Kidney glomerular epithelial cell (primary cell): ENCODE measurements around the gene GDI2.
"Not testable (repeated sequence)": the region's sequence is repeated elsewhere in the genome, so short reads cannot be mapped to it uniquely, and the experiment has no call there.

ENCODE experiments used
- DNase-seq: peaks from one replicate; lab custom pipeline; 2025; lab: John Stamatoyannopoulos, UW

GDI2 gene

DNA sequence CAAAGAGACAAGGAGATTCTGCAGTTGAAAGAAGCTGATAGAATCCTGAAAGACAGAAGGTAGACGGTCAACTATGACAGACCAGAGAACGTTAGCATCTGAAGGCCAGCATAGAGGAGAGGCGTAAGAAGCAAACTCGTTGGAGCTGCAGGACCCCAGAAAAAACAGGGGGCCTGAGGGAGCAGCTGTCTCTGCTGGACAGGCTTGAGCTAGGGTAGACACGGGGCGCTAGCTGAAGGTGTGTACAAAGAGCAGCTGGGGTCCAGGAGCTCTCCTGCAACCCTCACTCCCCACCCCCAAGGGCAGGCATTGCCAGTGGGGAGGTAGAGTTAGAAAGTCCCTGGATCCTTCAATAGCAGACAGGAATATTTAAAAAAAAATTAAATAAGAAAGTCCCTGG, 14.6 kb upstream of the GDI2 start:
- DNase-seq, result no peak

- DNase-seq, result not testable (repeated sequence)
These were observed 13.3 kb upstream of the GDI2 start for GRCh38 chr10:5826511-5826910.

DNA sequence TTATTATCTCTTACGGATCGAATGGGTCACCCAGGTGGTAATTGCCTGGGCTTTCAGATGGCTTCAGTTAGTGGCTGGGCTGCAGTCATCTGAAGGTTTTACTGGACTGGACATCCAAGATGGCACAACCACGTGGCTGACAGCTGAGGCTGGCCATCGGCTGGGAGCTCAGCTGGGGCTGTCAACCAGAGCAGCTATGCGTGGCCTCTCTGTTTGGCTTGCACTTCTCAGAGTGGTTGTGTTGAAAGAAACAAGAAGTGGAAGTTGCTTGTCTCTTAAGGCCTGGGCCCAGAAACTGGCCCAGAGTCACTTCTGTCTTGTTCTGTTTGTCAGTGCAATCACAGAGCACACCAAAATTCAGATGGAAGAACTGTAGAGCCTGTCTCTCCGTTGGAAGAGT, 5.7 kb upstream of the GDI2 start:
- DNase-seq, result no peak

GRCh38 chr10:5818048-5818331, 4.8 kb upstream of the GDI2 start:
- DNase-seq, result no peak

DNA sequence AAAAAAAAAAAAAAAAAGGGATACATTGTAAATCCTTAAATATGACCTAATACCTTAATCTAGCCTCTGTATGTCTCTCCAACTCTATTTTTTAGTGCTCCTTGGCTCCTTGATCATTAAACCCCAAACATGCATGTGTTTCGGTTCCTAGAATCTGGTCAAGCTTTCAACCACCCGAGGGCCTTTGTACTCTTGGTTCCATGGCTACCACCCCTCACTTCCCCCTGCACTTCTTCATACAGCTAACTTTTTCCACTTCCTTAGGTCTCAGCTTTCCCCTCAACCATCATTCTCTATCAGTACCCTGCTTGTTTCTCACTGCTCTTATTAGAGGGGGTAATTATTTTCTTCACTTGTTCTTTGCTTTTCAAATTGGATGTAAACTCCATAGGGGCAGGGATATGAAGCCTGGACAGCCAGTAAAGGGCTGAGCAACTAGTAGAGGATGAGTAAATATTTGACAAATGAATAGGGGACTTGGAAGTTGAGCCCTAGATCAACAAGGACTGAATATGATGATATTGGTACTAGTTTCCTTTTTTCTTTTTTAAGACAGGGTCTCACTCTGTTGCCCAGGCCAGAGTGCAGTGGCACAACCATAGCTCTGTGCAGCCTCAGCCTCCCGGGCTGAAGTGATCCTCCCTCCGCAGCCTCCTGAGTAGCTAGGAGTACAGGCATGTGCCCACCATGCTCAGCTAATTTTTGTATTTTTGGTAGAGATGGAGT, 4.3 kb upstream of the GDI2 start:
- no peak for DNase-seq

- DNase-seq, result no peak
These were observed 2.9 kb upstream of the GDI2 start for GRCh38 chr10:5816170-5816569.

GRCh38 chr10:5814110-5815107, 1.2 kb upstream of the GDI2 start:
- no peak for DNase-seq

DNA sequence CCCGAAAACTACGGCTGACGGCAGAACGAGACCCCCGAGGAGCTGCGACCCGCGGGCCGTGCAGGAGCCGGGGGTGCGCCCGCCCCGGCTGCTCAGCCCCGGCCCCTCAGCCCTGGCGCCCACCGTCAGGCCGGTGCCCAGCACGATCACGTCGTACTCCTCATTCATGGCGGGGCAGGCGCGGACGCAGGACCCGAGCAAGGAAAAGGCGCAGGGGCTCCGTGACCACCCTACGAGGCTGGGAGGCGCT, 218 bp downstream of the GDI2 start:
- DNase-seq, result no peak

GRCh38 chr10:5812283-5813090, 747 bp downstream of the GDI2 start:
- DNase-seq, result no peak

DNA sequence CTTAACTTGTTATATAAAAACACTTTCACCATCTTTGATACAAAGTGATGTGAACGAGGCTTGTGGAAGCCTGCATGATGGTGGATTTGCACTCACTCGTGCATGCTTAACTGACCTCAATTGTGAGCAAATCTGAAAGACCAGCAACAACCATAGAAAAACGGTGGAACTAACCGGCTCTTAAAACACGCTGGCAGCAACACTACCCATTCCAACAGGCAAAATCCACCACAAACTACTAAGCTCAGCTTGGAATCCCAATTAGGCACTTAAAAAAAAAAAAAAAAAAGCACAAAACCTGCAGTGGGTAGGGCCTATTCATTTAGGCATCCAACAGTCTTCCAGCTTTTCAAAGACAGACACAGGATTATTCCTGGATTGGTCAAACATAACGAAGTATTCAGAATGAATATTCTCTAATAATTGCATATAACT, 1.8 kb downstream of the GDI2 start:
- DNase-seq, result no peak

DNA sequence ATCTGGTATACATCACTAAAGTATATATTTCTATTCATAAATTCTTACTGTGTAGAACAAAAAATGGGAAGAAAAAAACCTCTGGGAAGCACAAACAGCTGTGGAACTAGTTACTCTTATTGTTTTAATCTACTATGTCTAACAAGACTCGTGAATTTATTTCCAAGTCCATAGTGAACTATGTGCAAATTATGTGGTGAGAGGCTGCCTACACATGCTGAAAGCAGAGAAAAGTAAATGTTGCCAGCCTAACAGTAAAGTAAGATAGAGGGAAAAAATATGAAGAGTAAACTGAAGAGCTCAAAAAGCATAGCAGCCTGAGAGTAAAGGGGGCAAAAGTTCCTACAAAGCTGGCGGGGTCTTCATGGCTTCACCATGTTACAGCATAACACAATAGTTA, 3.0 kb downstream of the GDI2 start:
- no peak for DNase-seq

DNA sequence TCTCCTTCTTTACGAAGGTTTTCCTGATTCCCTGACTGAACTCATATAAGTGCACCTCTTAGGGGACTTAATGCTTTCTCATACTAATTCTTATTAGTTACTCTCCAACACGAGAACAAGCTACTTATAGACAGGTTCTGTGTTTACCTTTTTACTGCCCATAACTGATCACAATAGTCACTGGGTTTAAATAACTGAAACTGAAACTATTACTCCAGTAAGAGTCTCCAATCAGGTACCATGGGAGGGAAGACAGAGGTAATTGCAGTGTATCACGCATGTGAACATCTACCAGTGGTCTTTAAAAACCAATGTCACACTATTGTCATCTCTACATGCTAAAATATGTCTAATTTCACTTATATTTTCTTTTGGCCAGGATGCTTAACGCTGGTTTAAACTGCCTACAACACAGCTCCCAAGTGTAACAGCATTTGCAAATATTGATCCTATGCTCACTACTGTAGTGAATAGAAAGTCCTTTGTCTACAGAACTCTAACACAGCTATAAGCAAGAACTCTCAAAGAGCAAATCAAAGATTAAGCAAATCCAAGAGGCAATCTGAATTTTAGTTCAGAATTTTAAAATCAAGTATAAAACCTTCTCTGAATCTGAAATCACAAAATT, 3.6 kb downstream of the GDI2 start:
- no peak for DNase-seq

DNA sequence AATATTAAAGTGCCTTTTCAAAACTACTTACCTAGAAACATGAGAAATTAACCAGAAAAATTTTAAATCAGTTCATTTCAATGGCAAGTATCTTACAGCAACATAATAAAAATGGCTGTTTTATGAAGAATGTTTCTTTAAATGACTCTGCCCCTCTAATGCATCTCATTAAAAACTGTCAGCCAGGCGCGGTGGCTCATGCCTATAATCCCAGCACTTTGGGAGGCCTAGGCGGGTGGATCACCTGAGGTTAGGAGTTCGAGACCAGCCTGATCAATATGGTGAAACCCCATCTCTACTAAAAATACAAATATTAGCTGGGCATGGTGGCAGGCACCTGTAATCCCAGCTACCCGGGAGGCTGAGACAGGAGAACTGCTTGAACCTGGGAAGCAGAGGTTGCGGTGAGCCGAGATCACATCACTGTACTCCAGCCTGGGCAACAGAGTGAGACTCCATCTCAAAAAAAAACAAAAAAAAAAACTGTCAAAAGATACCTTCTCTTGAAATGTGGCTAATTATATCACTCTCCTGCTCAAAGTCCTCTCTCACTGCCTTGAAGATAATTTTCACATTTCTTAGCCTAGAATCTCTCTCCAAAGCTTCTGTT, 4.3 kb downstream of the GDI2 start:
- DNase-seq, result not testable (repeated sequence)

- DNase-seq, result no peak
These were observed 6.5 kb downstream of the GDI2 start for GRCh38 chr10:5806745-5807144.

- DNase-seq, result no peak
These were observed 7.5 kb downstream of the GDI2 start for GRCh38 chr10:5805711-5806110.

GRCh38 chr10:5805260-5805659, 8.0 kb downstream of the GDI2 start:
- no peak for DNase-seq

DNA sequence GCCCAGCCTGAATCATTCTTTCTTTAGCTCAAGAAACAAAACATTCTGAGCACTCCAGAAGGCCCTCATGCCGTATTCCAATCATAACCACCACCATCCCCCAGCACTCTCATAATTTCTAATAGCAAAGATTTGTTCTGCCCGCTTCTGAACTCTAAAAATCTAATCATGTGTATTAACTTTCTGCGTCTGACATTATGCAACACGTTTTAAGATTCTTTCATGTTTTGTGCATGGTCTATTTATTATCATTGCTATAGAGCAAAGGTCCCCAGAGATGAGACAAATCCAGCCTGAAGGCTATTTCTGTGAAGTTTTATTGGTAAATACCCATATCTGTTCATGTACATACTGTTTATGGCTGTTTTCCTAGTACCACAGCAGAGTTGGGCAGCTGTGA, 8.8 kb downstream of the GDI2 start:
- DNase-seq, result no peak

DNA sequence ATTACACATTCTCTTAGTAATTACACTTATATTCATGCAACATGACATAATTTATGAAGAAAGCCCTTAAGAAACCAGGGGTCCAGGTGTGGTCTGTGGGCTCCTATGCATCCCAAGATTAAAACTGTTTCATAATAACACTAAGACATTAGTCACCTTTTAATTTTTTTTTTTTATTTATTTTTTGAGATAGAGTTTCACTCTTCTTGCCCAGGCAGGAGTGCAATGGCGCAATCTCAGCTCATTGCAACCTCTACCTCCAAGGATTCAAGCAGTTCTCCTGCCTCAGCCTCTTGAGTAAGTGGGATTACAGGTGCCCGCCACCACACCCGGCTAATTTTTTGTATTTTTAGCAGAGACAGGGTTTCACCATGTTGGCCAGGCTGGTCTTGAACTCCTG, 12.5 kb downstream of the GDI2 start:
- DNase-seq, result no peak

GRCh38 chr10:5794236-5794635, 19.0 kb downstream of the GDI2 start:
- no peak for DNase-seq

DNA sequence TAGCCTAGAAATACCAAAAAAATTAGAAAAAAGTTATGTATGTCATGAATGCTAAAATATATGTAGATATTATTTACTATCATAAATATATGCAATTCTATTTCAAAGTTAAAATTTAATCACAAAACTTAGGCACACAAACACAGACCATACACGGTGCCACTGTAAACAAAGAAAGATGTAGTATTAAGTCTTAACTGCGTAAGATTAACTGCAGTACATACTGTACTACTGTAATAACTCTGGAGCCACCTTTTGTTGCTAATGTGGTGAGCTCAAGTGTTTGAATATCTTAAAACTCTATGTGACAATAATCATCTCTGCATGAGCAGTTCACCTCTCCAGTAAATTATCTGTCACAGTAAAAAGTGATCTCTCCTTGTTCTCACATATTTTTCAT, 23.6 kb downstream of the GDI2 start:
- no peak for DNase-seq

- DNase-seq, result no peak
These were observed 24.3 kb downstream of the GDI2 start for GRCh38 chr10:5788969-5789368.

GRCh38 chr10:5783300-5783699, 29.9 kb downstream of the GDI2 start:
- DNase-seq, result no peak
